Measurements from ENCODE around the gene ADAM8. TPM values are rescaled to one million over a fixed set of nuclear protein-coding genes. Genes with fewer than 3 reads are reported as not detected.

The ADAM8 gene
- total and polyA plus RNA-seq, 2 donors (not counting 1 experiment from before 2014, with no cell fraction given): 0.23 to 2.0 TPM

GRCh38 chr10:133254421-133255120 is 22.1 kb downstream of the ADAM8 start:
- no peak for TF ChIP-seq EZH2 (IDR thresholded peaks at IDR 0.05; ENCODE audit: low read length, missing control alignments)
- no peak for TF ChIP-seq CTCF (conservative IDR thresholded peaks at IDR 0.05 in 1 of 2, IDR thresholded peaks at IDR 0.05 in 1 of 2; ENCODE audit: low read depth in 1 of 2, low read length in 2 of 2)
- Histone ChIP-seq H3K9me3 (ENCODE audit: control insufficient read depth, insufficient read depth, low read depth, low read length) (no peaks in the 10 kb centered on the region), H3K4me2 (ENCODE audit: extremely low read depth, insufficient read depth, low read length) (no peak overlapping the region), H3K4me1 (ENCODE audit: control insufficient read depth, extremely low read depth, insufficient read depth, low read length) (peaks cover 13% of the 10 kb centered on the region), H3K27ac (ENCODE audit: insufficient read depth, low read length) (no peak overlapping the region), H4K20me1 (ENCODE audit: control insufficient read depth, extremely low read depth, insufficient read depth, low read length) (no peaks in the 10 kb centered on the region), H2AFZ (ENCODE audit: low read length) (no peak overlapping the region), H3K9ac (ENCODE audit: insufficient read depth, low read length) (no peak overlapping the region), H3K4me3 (replicated peaks in 1 of 4; ENCODE audit: control extremely low read depth in 1 of 4, insufficient read depth in 1 of 4, low read depth in 3 of 4, low read length in 4 of 4) (no peak overlapping the region), H3K79me2 (ENCODE audit: control insufficient read depth, insufficient read depth, low read length) (no peaks in the 10 kb centered on the region), H3K27me3 (ENCODE audit: control insufficient read depth, insufficient read depth, low read length) (no peaks in the 10 kb centered on the region), H3K36me3 (ENCODE audit: control insufficient read depth, insufficient read depth, low read length) (no peaks in the 10 kb centered on the region)
- DNase-seq (ENCODE audit: low read depth in 2 of 2): no peak

DNA sequence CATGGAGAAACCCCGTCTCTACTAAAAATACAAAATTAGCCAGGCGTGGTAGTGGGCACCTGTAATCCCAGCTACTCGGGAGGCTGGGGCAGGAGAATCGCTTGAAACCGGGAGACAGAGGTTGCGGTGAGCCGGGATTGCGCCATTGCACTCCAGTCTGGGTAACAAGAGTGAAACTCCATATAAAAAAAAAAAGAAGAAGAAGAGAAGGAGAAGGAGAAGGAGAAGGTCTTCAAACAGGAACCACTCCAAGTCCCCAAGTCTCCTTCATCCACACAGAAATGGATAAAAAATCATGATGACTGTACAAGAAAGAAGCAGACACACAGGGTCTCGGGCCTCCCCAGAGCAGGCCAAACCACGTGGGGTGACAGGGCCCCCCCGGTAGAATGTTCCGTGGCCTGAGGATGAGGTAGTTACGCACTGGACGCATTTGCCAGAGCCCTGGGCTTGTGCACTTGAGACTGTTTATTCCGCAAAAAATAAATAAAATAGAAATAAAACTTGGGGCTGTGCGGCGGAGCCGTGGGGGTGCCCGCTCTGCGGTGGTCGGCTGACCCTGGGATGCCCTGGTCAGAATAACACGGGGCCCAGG is 23.2 kb downstream of the ADAM8 start:
- H3K9me3 ChIP-seq (ENCODE audit: control insufficient read depth, insufficient read depth, low read depth, low read length): no peaks in the 10 kb centered on the region
- H3K27ac ChIP-seq (ENCODE audit: insufficient read depth, low read length): no peak overlapping the region
- no peaks in the 10 kb centered on the region for H3K36me3 ChIP-seq (ENCODE audit: control insufficient read depth, insufficient read depth, low read length)
- no peak overlapping the region for H3K4me3 ChIP-seq (replicated peaks in 1 of 4; ENCODE audit: control extremely low read depth in 1 of 4, insufficient read depth in 1 of 4, low read depth in 3 of 4, low read length in 4 of 4)
- TF ChIP-seq CTCF (conservative IDR thresholded peaks at IDR 0.05 in 1 of 2, IDR thresholded peaks at IDR 0.05 in 1 of 2; ENCODE audit: low read depth in 1 of 2, low read length in 2 of 2) (no peak), EZH2 (IDR thresholded peaks at IDR 0.05; ENCODE audit: low read length, missing control alignments) (no peak)
- H2AFZ ChIP-seq (ENCODE audit: low read length): no peak overlapping the region
- H3K4me2 ChIP-seq (ENCODE audit: extremely low read depth, insufficient read depth, low read length): no peak overlapping the region
- H3K9ac ChIP-seq (ENCODE audit: insufficient read depth, low read length): no peak overlapping the region
- H3K4me1 ChIP-seq (ENCODE audit: control insufficient read depth, extremely low read depth, insufficient read depth, low read length): peaks cover 4% of the 10 kb centered on the region
- H3K79me2 ChIP-seq (ENCODE audit: control insufficient read depth, insufficient read depth, low read length): no peaks in the 10 kb centered on the region
- no peaks in the 10 kb centered on the region for H4K20me1 ChIP-seq (ENCODE audit: control insufficient read depth, extremely low read depth, insufficient read depth, low read length)
- no peaks in the 10 kb centered on the region for H3K27me3 ChIP-seq (ENCODE audit: control insufficient read depth, insufficient read depth, low read length)
- DNase-seq (ENCODE audit: low read depth in 2 of 2): no peak

DNA sequence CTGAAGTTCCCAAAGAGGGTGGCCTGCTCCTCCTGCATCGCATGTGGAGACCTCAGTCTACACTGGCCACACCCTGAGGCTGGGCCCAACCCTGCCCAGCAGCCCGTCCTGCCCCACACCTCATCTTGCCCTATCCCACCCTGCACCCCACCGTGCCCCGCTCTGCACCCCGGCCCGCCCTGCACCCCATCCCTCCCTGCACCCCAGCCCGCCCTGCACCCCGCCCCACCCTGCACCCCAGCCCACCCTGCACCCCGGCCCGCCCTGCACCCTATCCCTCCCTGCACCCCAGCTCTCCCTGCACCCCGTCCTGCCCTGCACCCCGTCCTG is 24.5 kb downstream of the ADAM8 start:
- Histone ChIP-seq H2AFZ (ENCODE audit: low read length) (no peak overlapping the region), H3K27ac (ENCODE audit: insufficient read depth, low read length) (no peak overlapping the region), H3K4me2 (ENCODE audit: extremely low read depth, insufficient read depth, low read length) (no peak overlapping the region), H3K9me3 (ENCODE audit: control insufficient read depth, insufficient read depth, low read depth, low read length) (no peaks in the 10 kb centered on the region), H3K9ac (ENCODE audit: insufficient read depth, low read length) (no peak overlapping the region), H3K4me1 (ENCODE audit: control insufficient read depth, extremely low read depth, insufficient read depth, low read length) (no peaks in the 10 kb centered on the region), H4K20me1 (ENCODE audit: control insufficient read depth, extremely low read depth, insufficient read depth, low read length) (no peaks in the 10 kb centered on the region), H3K36me3 (ENCODE audit: control insufficient read depth, insufficient read depth, low read length) (no peaks in the 10 kb centered on the region), H3K79me2 (ENCODE audit: control insufficient read depth, insufficient read depth, low read length) (no peaks in the 10 kb centered on the region), H3K4me3 (replicated peaks in 1 of 4; ENCODE audit: control extremely low read depth in 1 of 4, insufficient read depth in 1 of 4, low read depth in 3 of 4, low read length in 4 of 4) (no peak overlapping the region), H3K27me3 (ENCODE audit: control insufficient read depth, insufficient read depth, low read length) (no peaks in the 10 kb centered on the region)
- DNase-seq (ENCODE audit: low read depth in 2 of 2): no peak
- TF ChIP-seq EZH2 (IDR thresholded peaks at IDR 0.05; ENCODE audit: low read length, missing control alignments): no peak
- no peak for TF ChIP-seq CTCF (conservative IDR thresholded peaks at IDR 0.05 in 1 of 2, IDR thresholded peaks at IDR 0.05 in 1 of 2; ENCODE audit: low read depth in 1 of 2, low read length in 2 of 2)
